HCT116 (cell line): ENCODE results near the gene ARHGAP18. TPM values are rescaled to one million over a fixed set of nuclear protein-coding genes. Genes with fewer than 3 reads are reported as not detected.

Experiments used
- ATAC-seq: fragments of 200-7000 bp; cut with Tn5 transposase; 2 replicates; pipeline ENCODE4 v1.9.1; 2020; ENCODE audit warnings: mild to moderate bottlenecking, moderate library complexity
- BruUV-seq: library from RNA; stranded (reverse); fragments of 400-500 nt; replicated peaks from 2 replicates; lab custom pipeline; 2021; lab: Mats Ljungman, UMichigan
- CTCF ChIA-PET: fragments of 300-600 bp; sonication (Branson Sonifier 250); formaldehyde crosslinking; loops from one replicate; lab custom pipeline; 2021; ENCODE audit warnings: antibody characterized with exemption; lab: Charles Lee
- POLR2A ChIA-PET: fragments of 300-600, 350-600 bp; sonication (Branson Sonifier 250); formaldehyde crosslinking; loops from one replicate; lab custom pipeline; 2021; ENCODE audit warnings: antibody characterized with exemption; lab: Charles Lee
- RAD21 ChIA-PET, 2 experiments: fragments of 300-600 bp; sonication (Branson Sonifier 250); formaldehyde crosslinking; loops; one replicate each; lab custom pipeline; 2023; ENCODE audit warnings: low total read pairs in 2 of 2; ENCODE audit not compliant: uncharacterized antibody in 2 of 2, unreplicated experiment in 2 of 2, low non-redundant PET in 1 of 2; lab: Charles Lee
- DNase-seq: peaks from one replicate; pipeline ENCODE4 v3.0.0-alpha.2; 2010; ENCODE audit warnings: low read depth, low spot score
- H2AFZ ChIP-seq: fragments of 200-600 bp; shearing (Covaris generic), sonication (generic); 2 replicates; pipeline ENCODE4 v1.6.1; 2017; ENCODE audit warnings: low read depth, mixed run types, mixed read lengths, antibody characterized with exemption, low read length; ENCODE audit not compliant: poor library complexity, severe bottlenecking
- H3K27ac ChIP-seq: 2 replicates; pipeline ENCODE4 v1.5.1; 2012; ENCODE audit warnings: low read depth, low read length
- H3K27me3 ChIP-seq: fragments of 200-600 bp; sonication (generic); 2 replicates; pipeline ENCODE4 v1.6.1; 2016; ENCODE audit warnings: mixed run types, low read length, mixed read lengths; ENCODE audit not compliant: insufficient read depth
- H3K36me3 ChIP-seq, 2 experiments: fragments of 200-500 bp in 1 of 2; fragments of 200-600 bp in 1 of 2; sonication (Bioruptor generic) in 1 of 2; sonication (generic) in 1 of 2; 2 replicates each; pipeline versions ENCODE4 v1.5.1 to v1.6.1; 2014 to 2016; ENCODE audit warnings: low read length in 2 of 2, inconsistent platforms in 1 of 2, mixed read lengths in 1 of 2, mixed run types in 1 of 2; ENCODE audit not compliant: insufficient read depth in 2 of 2, control insufficient read depth in 1 of 2
- H3K4me1 ChIP-seq, 2 experiments: fragments of 200-600 bp in 1 of 2; sonication (generic) in 1 of 2; 2 replicates each; pipeline versions ENCODE4 v1.5.1 to v1.6.1; 2012 to 2017; ENCODE audit warnings: low read length in 2 of 2, inconsistent platforms in 1 of 2, mild to moderate bottlenecking in 1 of 2, mixed read lengths in 1 of 2, mixed run types in 1 of 2, moderate library complexity in 1 of 2; ENCODE audit not compliant: insufficient read depth in 2 of 2, control insufficient read depth in 1 of 2
- H3K4me2 ChIP-seq: fragments of 200-600 bp; sonication (generic); 2 replicates; pipeline ENCODE4 v1.6.1; 2017; ENCODE audit warnings: mixed run types, low read length, mixed read lengths
- H3K4me3 ChIP-seq, 2 experiments: fragments of 200-600 bp in 1 of 2; sonication (generic) in 1 of 2; replicated peaks in 1 of 2; 2 replicates each; pipeline ENCODE4 v1.5.1; 2011 to 2016; ENCODE audit warnings: low read length in 2 of 2, control low read depth in 1 of 2, low read depth in 1 of 2, mild to moderate bottlenecking in 1 of 2, mixed read lengths in 1 of 2, mixed run types in 1 of 2
- H3K79me2 ChIP-seq: fragments of 200-600 bp; sonication (generic); 2 replicates; pipeline ENCODE4 v1.6.1; 2017; ENCODE audit warnings: mild to moderate bottlenecking, mixed run types, low read length, moderate library complexity, mixed read lengths; ENCODE audit not compliant: insufficient read depth
- H3K9ac ChIP-seq: fragments of 200-600 bp; sonication (generic); 2 replicates; pipeline ENCODE4 v1.6.1; 2016; ENCODE audit warnings: low read length, mixed read lengths
- H3K9me2 ChIP-seq: fragments of 200-600 bp; sonication (generic), shearing (Covaris generic); 2 replicates; pipeline ENCODE4 v1.6.1; 2017; ENCODE audit warnings: mixed run types, mild to moderate bottlenecking, moderate library complexity; ENCODE audit not compliant: insufficient read depth
- H3K9me3 ChIP-seq, 2 experiments: fragments of 200-500 bp in 1 of 2; fragments of 200-600 bp in 1 of 2; sonication (Bioruptor generic) in 1 of 2; sonication (generic) in 1 of 2; 2 replicates each; pipeline ENCODE4 v1.6.1; 2014 to 2017; ENCODE audit warnings: low read length in 2 of 2, mixed read lengths in 2 of 2, inconsistent platforms in 1 of 2, low read depth in 1 of 2, mild to moderate bottlenecking in 1 of 2, mixed run types in 1 of 2, moderate library complexity in 1 of 2; ENCODE audit not compliant: control insufficient read depth in 1 of 2, insufficient read depth in 1 of 2
- H4K20me1 ChIP-seq: fragments of 200-600 bp; sonication (generic), shearing (Covaris generic); 2 replicates; pipeline ENCODE4 v1.6.1; 2017; ENCODE audit warnings: mixed run types, mild to moderate bottlenecking, moderate library complexity; ENCODE audit not compliant: insufficient read depth
- ELF1 ChIP-seq: IDR thresholded peaks from 2 replicates; pipeline ENCODE4 v1.6.1; 2012; ENCODE audit warnings: low read depth, borderline replicate concordance
- EZH2 ChIP-seq: fragments of 200-600 bp; sonication (generic); IDR thresholded peaks from 2 replicates; pipeline ENCODE4 v1.6.1; 2017; ENCODE audit warnings: antibody characterized with exemption, mixed run types
- FOSL1 ChIP-seq: IDR thresholded peaks from 2 replicates; pipeline ENCODE4 v1.6.1; 2012; ENCODE audit warnings: low read depth
- SP1 ChIP-seq: IDR thresholded peaks from 2 replicates; pipeline ENCODE4 v1.6.1; 2012; ENCODE audit warnings: low read depth
- SRF ChIP-seq: IDR thresholded peaks from 2 replicates; pipeline ENCODE4 v1.6.1; 2012; ENCODE audit warnings: low read depth
- TCF7L2 ChIP-seq: IDR thresholded peaks from 2 replicates; pipeline ENCODE4 v1.7.0; 2011; ENCODE audit warnings: borderline replicate concordance, inconsistent platforms; ENCODE audit not compliant: insufficient read depth, insufficient read length; ENCODE audit errors: extremely low read depth
- intact Hi-C: fragments of 100-400 bp; cut with micrococcal nuclease; formaldehyde crosslinking; loops from 2 replicates; pipeline ENCODE4 v1.10.0; 2022
- total RNA-seq: library from RNA; stranded (reverse); gene quantifications from one replicate; pipeline ENCODE4 v1.2.1, GENCODE V29; 2021; ENCODE audit not compliant: unreplicated experiment
- TF ChIP-seq, protein P1 (sequence below), 3 experiments: fragments of 200-600 bp in 1 of 3; sonication (generic) in 1 of 3; IDR thresholded peaks in 2 of 3; conservative IDR thresholded peaks in 1 of 3; 2 replicates each; pipeline ENCODE4 v1.5.1; 2012 to 2017; ENCODE audit warnings: low read depth in 2 of 3, low read length in 2 of 3, antibody characterized with exemption in 1 of 3, borderline replicate concordance in 1 of 3, control low read depth in 1 of 3, mild to moderate bottlenecking in 1 of 3, mixed read lengths in 1 of 3, mixed run types in 1 of 3, moderate library complexity in 1 of 3; ENCODE audit not compliant: insufficient read depth in 1 of 3
- TF ChIP-seq, protein P2 (sequence below): IDR thresholded peaks from 2 replicates; pipeline ENCODE4 v1.6.1; 2012

ARHGAP18 gene
- total RNA-seq, 1 experiment from 2014 or later: 70.3 TPM

DNA sequence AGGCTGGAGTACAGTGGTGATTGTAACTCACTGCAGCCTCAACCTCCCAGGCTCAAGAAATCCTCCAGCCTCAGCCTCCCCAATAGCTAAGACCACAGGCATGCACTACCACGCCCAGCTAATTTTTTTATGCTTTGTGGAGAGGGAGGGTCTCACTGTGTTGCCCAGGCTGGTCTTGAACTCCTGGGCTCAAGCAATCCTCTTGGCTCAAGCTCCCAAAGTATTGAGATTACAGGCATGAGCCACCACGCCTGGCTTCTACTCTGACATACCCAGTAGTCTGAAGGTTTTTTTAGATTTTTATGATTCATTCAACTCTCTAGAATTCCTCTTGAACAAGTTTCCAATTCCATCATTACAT lies 1.3 kb upstream of the ARHGAP18 start:
- ChIA-PET POLR2A (interaction anchor here (1.2 to 2.8 kb wide), 4 partner anchors 8 to 65 kb away, joined by 3 to 12 read pairs (median 8); no protein-coding TSS in a partner anchor), CTCF (interaction anchor here (2.1 kb wide), 1 partner anchor 113 kb away, joined by 9 read pairs; no protein-coding TSS in a partner anchor), RAD21 (interaction anchor here in 1 of 2 experiments (0.5 kb wide), 1 partner anchor 42 kb away, joined by 5 read pairs; no protein-coding TSS in a partner anchor)
- H3K9me3 ChIP-seq: no peaks in the 10 kb centered on the region
- no peak overlapping the region for H3K4me3 ChIP-seq
- ATAC-seq: no peak
- peaks cover 0 to 4% of the 10 kb centered on the region in 2 experiments; a peak in 1 of 4 replicates for H3K36me3 ChIP-seq
- intact Hi-C loops: no loop called here
- H4K20me1 ChIP-seq: no peaks in the 10 kb centered on the region
- no peaks in the 10 kb centered on the region for H3K27me3 ChIP-seq
- peaks cover 32 to 39% of the 10 kb centered on the region in 2 experiments for H3K4me1 ChIP-seq
- TF ChIP-seq SRF (no peak), EZH2 (no peak), TCF7L2 (no peak), FOSL1 (no peak), SP1 (no peak), ELF1 (no peak)
- TF ChIP-seq, protein P1, sequence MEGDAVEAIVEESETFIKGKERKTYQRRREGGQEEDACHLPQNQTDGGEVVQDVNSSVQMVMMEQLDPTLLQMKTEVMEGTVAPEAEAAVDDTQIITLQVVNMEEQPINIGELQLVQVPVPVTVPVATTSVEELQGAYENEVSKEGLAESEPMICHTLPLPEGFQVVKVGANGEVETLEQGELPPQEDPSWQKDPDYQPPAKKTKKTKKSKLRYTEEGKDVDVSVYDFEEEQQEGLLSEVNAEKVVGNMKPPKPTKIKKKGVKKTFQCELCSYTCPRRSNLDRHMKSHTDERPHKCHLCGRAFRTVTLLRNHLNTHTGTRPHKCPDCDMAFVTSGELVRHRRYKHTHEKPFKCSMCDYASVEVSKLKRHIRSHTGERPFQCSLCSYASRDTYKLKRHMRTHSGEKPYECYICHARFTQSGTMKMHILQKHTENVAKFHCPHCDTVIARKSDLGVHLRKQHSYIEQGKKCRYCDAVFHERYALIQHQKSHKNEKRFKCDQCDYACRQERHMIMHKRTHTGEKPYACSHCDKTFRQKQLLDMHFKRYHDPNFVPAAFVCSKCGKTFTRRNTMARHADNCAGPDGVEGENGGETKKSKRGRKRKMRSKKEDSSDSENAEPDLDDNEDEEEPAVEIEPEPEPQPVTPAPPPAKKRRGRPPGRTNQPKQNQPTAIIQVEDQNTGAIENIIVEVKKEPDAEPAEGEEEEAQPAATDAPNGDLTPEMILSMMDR (IDR thresholded peaks at IDR 0.05 in 2 of 3, conservative IDR thresholded peaks at IDR 0.05 in 1 of 3; ENCODE audit: borderline replicate concordance in 1 of 3, insufficient read depth in 1 of 3, low read depth in 2 of 3, low read length in 2 of 3): no peak
- TF ChIP-seq, protein P2, sequence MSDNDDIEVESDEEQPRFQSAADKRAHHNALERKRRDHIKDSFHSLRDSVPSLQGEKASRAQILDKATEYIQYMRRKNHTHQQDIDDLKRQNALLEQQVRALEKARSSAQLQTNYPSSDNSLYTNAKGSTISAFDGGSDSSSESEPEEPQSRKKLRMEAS: no peak
- no peak overlapping the region for H3K9ac ChIP-seq
- H3K4me2 ChIP-seq: peak overlapping the region; percentile 92
- no peaks in the 10 kb centered on the region for H3K9me2 ChIP-seq
- H2AFZ ChIP-seq: no peak overlapping the region
- H3K79me2 ChIP-seq: peaks cover 36% of the 10 kb centered on the region
- peak overlapping the region; percentile 62 for H3K27ac ChIP-seq
- DNase-seq: no peak
- BruUV-seq: no TSS peak
